T-helper 1 cell (primary cell): ENCODE data around the gene LDLRAD3.

ENCODE experiments used
- DNase-seq, 5 donors: peaks; one replicate each; pipeline ENCODE4 v3.0.0-alpha.2; 2012 to 2020

LDLRAD3 gene

DNA sequence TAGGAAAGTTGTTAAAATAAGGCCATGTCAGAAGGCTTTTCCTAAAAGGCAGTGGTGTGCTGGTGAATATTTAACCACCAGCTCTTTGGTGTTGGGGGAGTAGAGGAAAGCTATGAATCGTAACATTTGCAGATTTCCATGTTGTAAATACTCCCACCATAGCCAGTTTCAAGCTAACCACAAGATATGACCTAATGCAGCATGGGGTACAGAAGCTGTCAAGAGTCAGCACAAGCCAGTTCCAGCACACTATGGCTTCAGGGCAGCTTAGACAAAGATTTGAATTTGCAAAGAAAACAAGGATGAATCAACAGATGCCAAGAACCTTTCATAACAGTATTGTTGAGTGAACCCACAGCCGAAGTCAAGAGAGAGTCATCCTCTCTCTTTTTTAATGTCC, 305.4 kb downstream of the LDLRAD3 start:
- no peak for DNase-seq

GRCh38 chr11:36251823-36252222, 308.0 kb downstream of the LDLRAD3 start:
- DNase-seq = no peak

DNA sequence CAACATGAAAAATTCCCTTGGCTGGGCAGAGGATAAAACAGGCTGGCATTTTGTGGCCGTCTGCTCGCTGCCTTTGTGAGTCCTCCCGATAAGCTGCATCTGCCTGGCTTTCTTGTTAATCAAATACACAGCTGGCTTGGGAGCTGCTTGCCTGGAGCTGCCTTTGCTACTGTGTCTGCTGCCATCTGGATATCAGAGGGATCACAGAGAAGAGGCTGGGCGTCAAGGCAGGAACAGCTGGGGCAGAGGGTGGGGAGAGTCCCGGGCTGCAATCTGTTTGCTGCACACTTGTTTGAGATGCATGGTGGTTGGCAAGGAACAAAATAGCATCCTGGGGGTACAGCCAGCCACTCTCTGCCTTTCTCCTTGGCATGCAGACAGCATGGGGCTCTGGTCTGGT, 309.4 kb downstream of the LDLRAD3 start:
- no peak for DNase-seq

GRCh38 chr11:36254713-36255112, 310.9 kb downstream of the LDLRAD3 start:
- DNase-seq = no peak

GRCh38 chr11:36257351-36257750, 313.5 kb downstream of the LDLRAD3 start:
- DNase-seq = no peak

- peak in 1 of 5 donors; percentile 9 for DNase-seq
Measured at GRCh38 chr11:36258730-36259360, 315.0 kb downstream of the LDLRAD3 start.

GRCh38 chr11:36261094-36261493, 317.2 kb downstream of the LDLRAD3 start:
- DNase-seq = no peak

- DNase-seq = no peak
Measured at GRCh38 chr11:36264011-36264972, 320.4 kb downstream of the LDLRAD3 start.

DNA sequence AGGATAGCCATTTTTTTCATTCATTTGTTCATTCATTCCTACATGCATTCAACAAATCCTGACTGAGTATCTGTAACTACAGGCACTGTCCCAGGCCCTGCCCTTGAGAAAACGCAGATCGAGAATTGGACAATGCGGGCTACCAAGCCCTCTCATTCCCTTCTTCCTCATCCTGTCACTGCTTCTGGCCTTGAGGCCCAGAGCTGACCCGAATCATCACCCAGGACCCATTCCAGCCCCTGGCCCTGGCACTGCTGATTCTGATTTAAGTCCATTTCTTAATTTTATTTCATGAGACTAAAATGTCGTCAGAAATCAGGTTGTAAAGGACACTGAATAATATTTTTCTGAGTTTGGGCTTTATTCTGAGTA, 321.1 kb downstream of the LDLRAD3 start:
- DNase-seq = no peak

GRCh38 chr11:36265793-36266628, 322.1 kb downstream of the LDLRAD3 start:
- DNase-seq = peak in 4 of 5 donors; percentile 19 to 44 (median 28)

GRCh38 chr11:36266767-36267166, 322.9 kb downstream of the LDLRAD3 start:
- no peak for DNase-seq

DNA sequence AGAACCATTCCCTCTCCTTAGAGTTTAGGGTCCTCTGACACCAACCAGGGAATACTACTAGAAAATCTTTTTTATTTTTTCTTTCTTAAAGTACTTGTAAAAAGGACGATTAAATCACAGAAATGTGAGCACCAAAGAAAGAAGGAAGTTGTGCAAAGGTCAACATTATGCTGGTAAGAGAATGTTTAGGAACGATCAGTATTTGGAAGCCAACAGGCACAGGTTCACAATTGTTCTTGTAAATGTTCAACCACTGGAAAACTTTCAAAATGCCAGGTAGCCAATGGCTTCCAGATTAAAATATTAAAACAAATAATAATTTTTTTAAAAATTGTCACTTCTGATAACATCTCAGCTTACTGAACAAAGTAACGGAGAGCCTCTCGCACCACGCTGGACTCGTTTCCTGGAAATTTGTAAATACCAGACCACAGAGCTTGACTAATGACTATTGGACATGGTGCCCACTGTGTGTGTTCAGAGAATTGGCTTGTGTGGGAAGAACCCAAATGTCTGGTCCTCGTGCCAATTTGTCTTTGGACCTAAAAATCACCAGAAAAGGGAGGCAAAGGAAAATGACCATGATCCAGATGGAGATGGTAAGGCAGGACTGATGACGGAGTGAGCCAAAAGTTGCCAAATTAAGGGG, 324.6 kb downstream of the LDLRAD3 start:
- no peak for DNase-seq

DNA sequence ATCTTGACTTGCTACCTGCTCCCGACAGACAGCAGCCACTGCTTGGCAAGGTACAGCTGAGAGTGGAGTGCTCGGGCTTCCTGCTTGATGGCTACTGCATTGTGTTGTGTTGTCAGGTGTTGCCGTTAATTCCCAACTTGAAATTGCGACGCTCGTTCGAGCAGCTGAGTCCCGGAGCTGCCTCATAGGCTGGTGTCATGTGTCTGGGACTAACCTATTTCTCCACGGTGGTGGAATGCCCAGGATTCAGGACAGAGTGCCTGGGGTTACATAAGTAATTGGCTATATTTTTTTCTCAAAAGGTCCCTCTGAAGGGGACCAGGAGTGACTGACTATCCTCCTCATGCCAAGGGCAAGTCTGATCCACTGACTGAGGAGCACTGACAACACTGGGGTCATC, 326.8 kb downstream of the LDLRAD3 start:
- no peak for DNase-seq

- no peak for DNase-seq
Measured at GRCh38 chr11:36271794-36272407, 328.0 kb downstream of the LDLRAD3 start.

GRCh38 chr11:36273110-36273509, 329.2 kb downstream of the LDLRAD3 start:
- no peak for DNase-seq

GRCh38 chr11:36274414-36274813, 330.6 kb downstream of the LDLRAD3 start:
- no peak for DNase-seq

DNA sequence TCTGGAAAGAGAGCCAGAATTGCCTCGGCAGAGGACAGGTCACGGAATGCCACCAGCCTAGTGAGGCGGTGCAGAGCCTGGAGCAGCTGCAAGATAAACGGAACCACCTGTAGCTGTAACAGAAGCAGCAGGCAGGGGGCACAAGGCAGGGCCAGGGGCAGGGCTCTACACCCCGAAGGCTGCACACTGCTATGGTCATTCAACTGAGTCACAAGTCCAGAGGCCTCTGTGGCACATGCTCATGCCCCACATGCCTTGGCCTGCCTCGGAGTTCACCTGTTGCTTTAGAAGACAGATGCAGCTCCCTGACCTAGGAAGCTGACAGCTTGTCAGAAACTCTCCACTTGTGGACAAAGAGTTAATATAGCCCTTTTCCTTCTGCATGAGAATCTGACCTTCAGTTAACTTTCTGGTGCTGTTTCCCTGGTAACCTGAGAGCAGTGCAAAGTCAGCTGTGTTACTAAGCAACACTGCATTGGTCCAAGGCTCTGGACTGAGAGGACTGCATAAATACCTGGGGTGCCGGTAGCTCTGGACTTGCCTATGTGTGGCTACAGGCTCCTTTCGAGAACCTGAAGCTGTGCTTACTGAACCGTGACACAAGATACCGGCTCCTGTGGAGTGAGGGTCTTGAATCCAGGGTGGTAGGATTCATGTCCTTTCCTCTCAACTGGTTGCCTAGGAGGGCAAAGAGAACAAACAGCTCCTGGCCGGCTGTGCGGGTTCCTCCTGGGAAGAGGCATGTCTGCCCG, 334.8 kb downstream of the LDLRAD3 start:
- no peak for DNase-seq

DNA sequence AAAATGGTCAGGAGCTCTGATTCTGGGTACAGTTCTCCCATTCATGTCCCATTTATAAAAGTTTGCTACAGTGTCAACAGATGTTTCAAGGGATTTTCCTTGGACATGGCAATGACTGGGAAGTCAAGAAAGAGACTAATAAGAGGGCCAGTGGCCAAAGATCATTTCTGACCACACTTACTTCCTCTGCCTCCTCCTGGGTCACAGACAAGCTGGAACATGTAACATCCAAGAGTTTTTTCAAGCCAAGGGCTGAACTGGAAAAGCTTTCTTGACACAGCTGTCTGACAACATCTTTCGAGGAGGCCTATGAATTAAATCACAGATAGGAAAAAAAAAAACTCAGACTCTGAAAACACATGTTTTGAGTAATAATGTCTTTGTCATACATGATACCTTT, 336.7 kb downstream of the LDLRAD3 start:
- DNase-seq = no peak
